ENCODE measurements around the gene SMARCC1. TPM values are rescaled to one million over a fixed set of nuclear protein-coding genes. Genes with fewer than 3 reads are reported as not detected.
"Not testable (repeated sequence)": the region's sequence is repeated elsewhere in the genome, so short reads cannot be mapped to it uniquely, and the experiment has no call there.

SMARCC1 gene
- total RNA-seq, 2 donors from 2014 or later, result 25.9 to 34.3 TPM

- peaks cover 4 to 9% of the 10 kb centered on the region in 2 donors for H3K36me3 ChIP-seq (replicated peaks in 1 of 2; ENCODE audit: insufficient read depth in 1 of 2, low read depth in 2 of 2)
- no peak overlapping the region for H3K4me3 ChIP-seq
- no peak for ATAC-seq
- TF ChIP-seq CTCF (IDR thresholded peaks at IDR 0.05) (no peak), POLR2A (IDR thresholded peaks at IDR 0.05) (no peak)
- DNase-seq, result no peak
- WGBS, 2 donors, result 97% methylated on average over 8 of the region's 8 CpGs
- H3K27me3 ChIP-seq, result no peaks in the 10 kb centered on the region
- H3K4me1 ChIP-seq, result peaks cover 5% of the 10 kb centered on the region
- no peak overlapping the region for H3K27ac ChIP-seq
- H3K9me3 ChIP-seq, result no peaks in the 10 kb centered on the region
- intact Hi-C loops (cut with DNase I), result no loop called here
Measured at GRCh38 chr3:47772047-47772446, 9.6 kb downstream of the SMARCC1 start.

- H3K4me3 ChIP-seq, result no peak overlapping the region
- 86 to 88% methylated on average over 4 of the region's 4 CpGs for WGBS, 2 donors
- H3K27ac ChIP-seq, result no peak overlapping the region
- no peaks in the 10 kb centered on the region for H3K9me3 ChIP-seq
- intact Hi-C loops (cut with DNase I), result no loop called here
- ATAC-seq (no peak), DNase-seq (no peak)
- no peak for TF ChIP-seq CTCF (IDR thresholded peaks at IDR 0.05)
- TF ChIP-seq POLR2A (IDR thresholded peaks at IDR 0.05), result no peak
- H3K4me1 ChIP-seq, result no peaks in the 10 kb centered on the region
- peaks cover 0 to 3% of the 10 kb centered on the region in 2 donors for H3K36me3 ChIP-seq (replicated peaks in 1 of 2; ENCODE audit: insufficient read depth in 1 of 2, low read depth in 2 of 2)
- H3K27me3 ChIP-seq, result no peaks in the 10 kb centered on the region
Measured at GRCh38 chr3:47766186-47766585, 15.5 kb downstream of the SMARCC1 start.

- TF ChIP-seq POLR2A (IDR thresholded peaks at IDR 0.05) (no peak), CTCF (IDR thresholded peaks at IDR 0.05) (no peak)
- Histone ChIP-seq H3K4me1 (no peaks in the 10 kb centered on the region), H3K27me3 (no peaks in the 10 kb centered on the region), H3K36me3 (replicated peaks in 1 of 2; ENCODE audit: insufficient read depth in 1 of 2, low read depth in 2 of 2) (peaks cover 0 to 3% of the 10 kb centered on the region in 2 donors), H3K4me3 (no peak overlapping the region), H3K9me3 (no peaks in the 10 kb centered on the region), H3K27ac (no peak overlapping the region)
- ATAC-seq (no peak), DNase-seq (no peak)
- whole genome bisulfite sequencing, 2 donors, result 49 to 51% methylated on average over 4 of the region's 4 CpGs
- intact Hi-C loops (cut with DNase I), result no loop called here
Measured at GRCh38 chr3:47762233-47762632, 19.5 kb downstream of the SMARCC1 start.

GRCh38 chr3:47761046-47761445 is 20.6 kb downstream of the SMARCC1 start:
- ATAC-seq, result no peak
- Histone ChIP-seq H3K4me1 (no peaks in the 10 kb centered on the region), H3K27ac (no peak overlapping the region), H3K4me3 (no peak overlapping the region), H3K9me3 (no peaks in the 10 kb centered on the region), H3K36me3 (replicated peaks in 1 of 2; ENCODE audit: insufficient read depth in 1 of 2, low read depth in 2 of 2) (peaks cover 0 to 6% of the 10 kb centered on the region in 2 donors), H3K27me3 (no peaks in the 10 kb centered on the region)
- WGBS, 2 donors, result 94 to 98% methylated on average over 4 of the region's 4 CpGs
- intact Hi-C loops (cut with DNase I), result no loop called here
- TF ChIP-seq POLR2A (IDR thresholded peaks at IDR 0.05) (no peak), CTCF (IDR thresholded peaks at IDR 0.05) (no peak)
- DNase-seq, result no peak

- DNase-seq; H3K4me1 ChIP-seq; H3K27me3 ChIP-seq; intact Hi-C loops (cut with DNase I); ATAC-seq; H3K9me3 ChIP-seq; H3K27ac ChIP-seq; H3K4me3 ChIP-seq; H3K36me3 ChIP-seq (replicated peaks in 1 of 2; ENCODE audit: insufficient read depth in 1 of 2, low read depth in 2 of 2): not testable (repeated sequence)
- WGBS, 2 donors, result 89 to 90% methylated on average over 4 of the region's 4 CpGs
Measured at GRCh38 chr3:47760207-47760606, 21.5 kb downstream of the SMARCC1 start.
